Colonic mucosa (tissue), 4 donors: ENCODE measurements around the gene CRACDL. TPM values are rescaled to one million over a fixed set of nuclear protein-coding genes. Genes with fewer than 3 reads are reported as not detected.

Experiments
- DNase-seq: peaks from one replicate; pipeline ENCODE4 v3.0.0-alpha.2; 2020
- H3K27ac ChIP-seq: fragments of 200-600 bp; one replicate; pipeline ENCODE4 v1.8.0; 2021
- H3K27me3 ChIP-seq: fragments of 200-600 bp; one replicate; pipeline ENCODE4 v1.8.0; 2021
- H3K36me3 ChIP-seq: fragments of 200-600 bp; one replicate; pipeline ENCODE4 v1.8.0; 2021
- H3K4me1 ChIP-seq: fragments of 200-600 bp; one replicate; pipeline ENCODE4 v1.8.0; 2021; ENCODE audit warnings: mild to moderate bottlenecking
- H3K4me3 ChIP-seq: fragments of 200-600 bp; one replicate; pipeline ENCODE4 v1.8.0; 2021
- H3K9ac ChIP-seq, 2 donors: one replicate each; pipeline ENCODE4 v1.7.0; 2013; ENCODE audit warnings: control low read depth in 2 of 2, low read depth in 2 of 2, low read length in 2 of 2
- H3K9me3 ChIP-seq: fragments of 200-600 bp; one replicate; pipeline ENCODE4 v1.8.0; 2021
- intact Hi-C: fragments of 100-400 bp; cut with DNase I; formaldehyde crosslinking; loops from one replicate; pipeline ENCODE4 v1.14.1; 2022
- total RNA-seq, 2 donors: library from RNA; stranded (reverse); fragmentation: NEBNext Ultra II Directional in 1 of 2; extraction: Animal tissue kit (Norgen Biotek cat#: 25700) in 1 of 2; gene quantifications; one replicate each; pipeline ENCODE4 v1.2.1, GENCODE V29; 2021
- TF ChIP-seq, protein P1 (sequence below): fragments of 200-600 bp; IDR thresholded peaks from one replicate; pipeline ENCODE4 v1.8.0; 2022; ENCODE audit warnings: antibody characterized with exemption, mild to moderate bottlenecking
- donor health status: healthy.
- donor health status: DM: no; HTN: no; CAD: no.
- donor health status: DM: no; HTN: no; CAD: no.

Gene CRACDL
- total RNA-seq, 2 donors from 2014 or later, result 11.5 to 22.3 TPM

GRCh38 chr2:98803405-98804264 lies 132.4 kb downstream of the CRACDL start:
- no peak overlapping the region for H3K27ac ChIP-seq
- H3K9me3 ChIP-seq, result no peaks in the 10 kb centered on the region
- no peaks in the 10 kb centered on the region for H3K4me1 ChIP-seq

DNA sequence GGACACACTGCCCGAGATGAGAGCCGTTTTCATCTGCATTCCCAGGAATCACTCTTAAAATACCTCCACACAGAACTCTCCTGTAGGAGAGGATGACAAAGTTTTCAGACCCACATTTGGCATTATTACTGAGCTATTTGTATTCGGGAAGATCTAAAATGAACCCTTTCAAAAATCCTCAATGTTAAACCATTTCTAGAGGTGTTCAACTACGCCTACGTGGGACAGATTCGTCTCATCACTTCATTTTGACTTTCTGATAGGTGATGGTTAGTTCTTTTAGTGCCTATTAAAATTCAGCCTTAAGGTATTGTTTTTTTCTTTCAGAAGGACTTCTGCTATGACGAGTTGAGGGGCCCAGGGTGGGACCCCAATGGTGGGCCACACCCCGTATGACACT lies 133.7 kb downstream of the CRACDL start:
- no peaks in the 10 kb centered on the region for H3K36me3 ChIP-seq
- H3K27me3 ChIP-seq, result no peaks in the 10 kb centered on the region
- intact Hi-C loops, result no loop called here
- TF ChIP-seq, protein P1, sequence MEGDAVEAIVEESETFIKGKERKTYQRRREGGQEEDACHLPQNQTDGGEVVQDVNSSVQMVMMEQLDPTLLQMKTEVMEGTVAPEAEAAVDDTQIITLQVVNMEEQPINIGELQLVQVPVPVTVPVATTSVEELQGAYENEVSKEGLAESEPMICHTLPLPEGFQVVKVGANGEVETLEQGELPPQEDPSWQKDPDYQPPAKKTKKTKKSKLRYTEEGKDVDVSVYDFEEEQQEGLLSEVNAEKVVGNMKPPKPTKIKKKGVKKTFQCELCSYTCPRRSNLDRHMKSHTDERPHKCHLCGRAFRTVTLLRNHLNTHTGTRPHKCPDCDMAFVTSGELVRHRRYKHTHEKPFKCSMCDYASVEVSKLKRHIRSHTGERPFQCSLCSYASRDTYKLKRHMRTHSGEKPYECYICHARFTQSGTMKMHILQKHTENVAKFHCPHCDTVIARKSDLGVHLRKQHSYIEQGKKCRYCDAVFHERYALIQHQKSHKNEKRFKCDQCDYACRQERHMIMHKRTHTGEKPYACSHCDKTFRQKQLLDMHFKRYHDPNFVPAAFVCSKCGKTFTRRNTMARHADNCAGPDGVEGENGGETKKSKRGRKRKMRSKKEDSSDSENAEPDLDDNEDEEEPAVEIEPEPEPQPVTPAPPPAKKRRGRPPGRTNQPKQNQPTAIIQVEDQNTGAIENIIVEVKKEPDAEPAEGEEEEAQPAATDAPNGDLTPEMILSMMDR, result no peak
- H3K4me1 ChIP-seq, result no peaks in the 10 kb centered on the region
- H3K9me3 ChIP-seq, result no peaks in the 10 kb centered on the region
- no peak overlapping the region for H3K27ac ChIP-seq
- no peak overlapping the region for H3K4me3 ChIP-seq
- no peak for DNase-seq
- no peak overlapping the region for H3K9ac ChIP-seq

More at GRCh38 chr2:98803405-98804264, 132.4 kb downstream of the CRACDL start:
- H3K9ac ChIP-seq, result no peak overlapping the region
- TF ChIP-seq, protein P1, result no peak
- no peaks in the 10 kb centered on the region for H3K36me3 ChIP-seq
- H3K4me3 ChIP-seq, result no peak overlapping the region
- intact Hi-C loops, result no loop called here
- H3K27me3 ChIP-seq, result no peaks in the 10 kb centered on the region
- DNase-seq, result no peak

- no peaks in the 10 kb centered on the region for H3K36me3 ChIP-seq
- no peaks in the 10 kb centered on the region for H3K27me3 ChIP-seq
- intact Hi-C loops, result no loop called here
- no peaks in the 10 kb centered on the region for H3K9me3 ChIP-seq
- no peak for DNase-seq
- H3K4me3 ChIP-seq, result no peak overlapping the region
- no peak overlapping the region for H3K9ac ChIP-seq
- H3K27ac ChIP-seq, result no peak overlapping the region
- TF ChIP-seq, protein P1, result no peak
- H3K4me1 ChIP-seq, result no peaks in the 10 kb centered on the region
These were observed 134.1 kb downstream of the CRACDL start for GRCh38 chr2:98801921-98802321.

- Histone ChIP-seq H3K4me3 (no peak overlapping the region), H3K36me3 (no peaks in the 10 kb centered on the region), H3K27ac (no peak overlapping the region), H3K9ac (no peak overlapping the region), H3K4me1 (no peaks in the 10 kb centered on the region), H3K27me3 (no peaks in the 10 kb centered on the region), H3K9me3 (no peaks in the 10 kb centered on the region)
- no peak for DNase-seq
- TF ChIP-seq, protein P1, result no peak
- intact Hi-C loops, result no loop called here
These were observed 134.7 kb downstream of the CRACDL start for GRCh38 chr2:98801286-98801685.

GRCh38 chr2:98800330-98801064 lies 135.5 kb downstream of the CRACDL start:
- TF ChIP-seq, protein P1, result no peak
- Histone ChIP-seq H3K27ac (no peak overlapping the region), H3K9ac (no peak overlapping the region), H3K9me3 (no peaks in the 10 kb centered on the region), H3K4me1 (no peaks in the 10 kb centered on the region), H3K4me3 (no peak overlapping the region), H3K36me3 (no peaks in the 10 kb centered on the region), H3K27me3 (no peaks in the 10 kb centered on the region)
- intact Hi-C loops, result no loop called here
- DNase-seq, result no peak
